ENCODE results near the gene XPO4. TPM values are rescaled to one million over a fixed set of nuclear protein-coding genes. Genes with fewer than 3 reads are reported as not detected.

XPO4 gene
- total RNA-seq, 1 experiment from 2014 or later: 34.1 TPM

- no peak overlapping the region for H3K27ac ChIP-seq (ENCODE audit: insufficient read length, low read depth, low read length)
- H3K27me3 Mint-ChIP-seq (ENCODE audit: low read depth): peaks cover 7% of the 10 kb centered on the region
- no peak overlapping the region for H2BK120ac ChIP-seq (ENCODE audit: low read depth, low read length, poor library complexity, severe bottlenecking)
- no peak for DNase-seq
- no peaks in the 10 kb centered on the region for H3K27me3 ChIP-seq (ENCODE audit: insufficient read depth, low read length)
- no peaks in the 10 kb centered on the region for H3K9me3 Mint-ChIP-seq
- no peak overlapping the region for H2BK20ac ChIP-seq (ENCODE audit: low read depth, low read length, poor library complexity, severe bottlenecking)
- peak overlapping the region in 1 of 3 experiments; percentile 25; a peak in 1 of 7 replicates for H3K27ac Mint-ChIP-seq
- no peak for TF ChIP-seq CTCF (conservative IDR thresholded peaks at IDR 0.05)
- H3K14ac ChIP-seq (ENCODE audit: insufficient read depth, low read length): no peak overlapping the region
- H2AFZ ChIP-seq (ENCODE audit: low read length): no peak overlapping the region
- H3K36me3 Mint-ChIP-seq (ENCODE audit: insufficient read depth in 1 of 3, low read depth in 3 of 3): peaks cover 0 to 4% (median 1%) of the 10 kb centered on the region in 3 experiments; a peak in 1 of 7 replicates
- no peak overlapping the region for H3K9ac ChIP-seq (ENCODE audit: extremely low read depth, insufficient read length, low read length)
- H3K4ac ChIP-seq (ENCODE audit: low read depth, low read length): no peak overlapping the region
- no peak overlapping the region for H3T11ph ChIP-seq (ENCODE audit: low read length)
- H3K9me3 ChIP-seq (ENCODE audit: control insufficient read depth, low read depth, low read length): no peaks in the 10 kb centered on the region
- WGBS (ENCODE audit: extremely low coverage, insufficient read length, low lambda C conversion rate): no CpG with 5 or more reads among the region's 6 CpGs
- H3K4me3 Mint-ChIP-seq: no peak overlapping the region; a peak in 1 of 5 replicates
- H3K79me2 ChIP-seq (ENCODE audit: insufficient read depth, low read length): no peaks in the 10 kb centered on the region
- H2BK5ac ChIP-seq (ENCODE audit: insufficient read length, low read length): no peak overlapping the region
- H4K91ac ChIP-seq (ENCODE audit: insufficient read length, low read depth, low read length): no peak overlapping the region
- no peaks in the 10 kb centered on the region for H4K20me1 ChIP-seq (ENCODE audit: control insufficient read depth, insufficient read depth, insufficient read length)
- H2BK12ac ChIP-seq (ENCODE audit: insufficient read length, low read depth, low read length): no peak overlapping the region
- H3K79me1 ChIP-seq (ENCODE audit: insufficient read depth, low read depth, low read length, poor library complexity, severe bottlenecking): no peaks in the 10 kb centered on the region
- no peaks in the 10 kb centered on the region for H3K4me1 ChIP-seq (ENCODE audit: insufficient read depth, low read length)
- H2BK15ac ChIP-seq (ENCODE audit: low read depth, low read length): no peak overlapping the region
- no peaks in the 10 kb centered on the region for H3K4me1 Mint-ChIP-seq
- no peak overlapping the region for H3K56ac ChIP-seq (ENCODE audit: insufficient read length, low read depth, low read length)
- H3K23ac ChIP-seq (ENCODE audit: insufficient read length, low read depth, low read length): no peak overlapping the region
- no peak overlapping the region for H3K4me2 ChIP-seq (ENCODE audit: insufficient read depth, insufficient read length, low read length)
- no peak overlapping the region for H2AK5ac ChIP-seq (ENCODE audit: insufficient read length, low read length)
- H3K23me2 ChIP-seq (ENCODE audit: insufficient read length, low read depth, low read length, poor library complexity, severe bottlenecking): no peaks in the 10 kb centered on the region
- H4K5ac ChIP-seq (ENCODE audit: insufficient read length, low read depth, low read length): no peak overlapping the region
- no peak overlapping the region for H4K8ac ChIP-seq (replicated peaks; ENCODE audit: insufficient read length, low read depth, low read length)
- no peak overlapping the region for H3K18ac ChIP-seq (ENCODE audit: insufficient read length, low read depth, low read length)
Observed at GRCh38 chr13:20727856-20728255, 174.7 kb downstream of the XPO4 start.

Other genes starting within 250 kb of the XPO4 start
- 1.2 and 1.6 TPM in 2 replicates for gene IL17D, start 199.0 kb downstream of the XPO4 start, total RNA-seq (2021)
- 5.1 and 6.1 TPM in 2 replicates for gene EEF1AKMT1, start 128.8 kb downstream of the XPO4 start, total RNA-seq (2021)
- gene LATS2, start 158.8 kb upstream of the XPO4 start, total RNA-seq (2021): 16.8 and 20.0 TPM in 2 replicates
- 393 and 435 TPM in 2 replicates for gene SAP18, start 237.4 kb upstream of the XPO4 start, total RNA-seq (2021)

Measured in H9 (cell line).